ENCODE results near the gene CDH18.

DNA sequence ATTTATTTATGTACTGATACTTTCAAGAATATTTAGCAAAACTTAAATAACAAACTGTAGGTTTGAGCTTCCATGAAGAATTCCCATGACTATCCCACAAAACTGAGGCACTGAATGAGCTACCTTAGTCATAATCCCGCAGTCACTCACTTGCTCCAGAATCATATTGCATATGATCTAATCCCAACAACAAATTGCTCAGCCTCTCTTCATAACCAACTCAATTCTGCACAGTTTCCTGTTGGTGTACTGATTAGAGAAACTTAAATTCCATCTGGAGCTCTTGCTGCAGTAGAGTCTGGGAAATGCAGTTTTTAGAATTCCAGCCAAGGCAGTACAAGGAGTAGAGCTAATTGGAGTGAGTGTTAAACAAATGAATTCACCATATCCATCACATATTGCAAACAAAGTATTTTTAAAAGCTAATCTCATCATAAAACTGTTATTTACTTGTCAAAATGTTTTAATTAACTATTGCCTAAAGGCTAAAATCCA, 35.7 kb upstream of the CDH18 start:
- TF ChIP-seq EZH2 (IDR thresholded peaks at IDR 0.05; ENCODE audit: low read length, missing control alignments), result no peak
- TF ChIP-seq, protein P1, sequence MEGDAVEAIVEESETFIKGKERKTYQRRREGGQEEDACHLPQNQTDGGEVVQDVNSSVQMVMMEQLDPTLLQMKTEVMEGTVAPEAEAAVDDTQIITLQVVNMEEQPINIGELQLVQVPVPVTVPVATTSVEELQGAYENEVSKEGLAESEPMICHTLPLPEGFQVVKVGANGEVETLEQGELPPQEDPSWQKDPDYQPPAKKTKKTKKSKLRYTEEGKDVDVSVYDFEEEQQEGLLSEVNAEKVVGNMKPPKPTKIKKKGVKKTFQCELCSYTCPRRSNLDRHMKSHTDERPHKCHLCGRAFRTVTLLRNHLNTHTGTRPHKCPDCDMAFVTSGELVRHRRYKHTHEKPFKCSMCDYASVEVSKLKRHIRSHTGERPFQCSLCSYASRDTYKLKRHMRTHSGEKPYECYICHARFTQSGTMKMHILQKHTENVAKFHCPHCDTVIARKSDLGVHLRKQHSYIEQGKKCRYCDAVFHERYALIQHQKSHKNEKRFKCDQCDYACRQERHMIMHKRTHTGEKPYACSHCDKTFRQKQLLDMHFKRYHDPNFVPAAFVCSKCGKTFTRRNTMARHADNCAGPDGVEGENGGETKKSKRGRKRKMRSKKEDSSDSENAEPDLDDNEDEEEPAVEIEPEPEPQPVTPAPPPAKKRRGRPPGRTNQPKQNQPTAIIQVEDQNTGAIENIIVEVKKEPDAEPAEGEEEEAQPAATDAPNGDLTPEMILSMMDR (conservative IDR thresholded peaks at IDR 0.05 in 1 of 2, IDR thresholded peaks at IDR 0.05 in 1 of 2; ENCODE audit: low read depth in 1 of 2, low read length in 2 of 2), result no peak

Measured in fibroblast of lung (primary cell).